Astrocyte of the cerebellum (primary cell): ENCODE results near the gene TBC1D32.
"Not testable (repeated sequence)": the region's sequence is repeated elsewhere in the genome, so short reads cannot be mapped to it uniquely, and the experiment has no call there.

Experiments
- DNase-seq: peaks from one replicate; pipeline ENCODE4 v3.0.0-alpha.2; 2011; ENCODE audit warnings: low read depth
- H3K4me3 ChIP-seq: 2 replicates; pipeline ENCODE4 v1.5.1; 2011; ENCODE audit warnings: mild to moderate bottlenecking, low read depth, low read length, moderate library complexity
- in situ Hi-C: cut with HindIII; loops from 2 replicates; pipeline ENCODE4 v1.10.0; 2017; ENCODE audit warnings: low sequenced_read_pairs
- TF ChIP-seq, protein P1 (sequence below): IDR thresholded peaks from 2 replicates; pipeline ENCODE4 v1.5.1; 2012; ENCODE audit warnings: low read length, low read depth, moderate library complexity, mild to moderate bottlenecking; ENCODE audit errors: missing control alignments

The TBC1D32 gene

DNA sequence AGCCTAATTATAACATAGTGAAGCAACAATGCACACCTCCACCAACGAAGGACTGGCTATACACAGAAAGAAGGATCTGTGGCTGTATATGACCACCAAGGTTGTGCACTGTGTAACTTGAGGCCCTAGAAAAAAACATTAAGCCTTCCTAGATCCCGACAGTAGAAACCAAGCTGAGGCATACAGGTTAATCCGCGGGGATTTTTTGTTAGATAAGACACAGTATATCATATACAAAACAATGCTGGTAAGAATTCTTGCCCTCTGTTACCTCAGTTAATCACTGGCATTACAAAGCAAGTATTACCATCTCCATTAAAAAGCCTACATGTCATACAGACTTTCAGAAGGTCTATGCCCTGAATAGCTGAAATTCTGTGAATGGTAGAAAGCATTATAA lies 228.8 kb downstream of the TBC1D32 start:
- no peak for DNase-seq
- TF ChIP-seq, protein P1, sequence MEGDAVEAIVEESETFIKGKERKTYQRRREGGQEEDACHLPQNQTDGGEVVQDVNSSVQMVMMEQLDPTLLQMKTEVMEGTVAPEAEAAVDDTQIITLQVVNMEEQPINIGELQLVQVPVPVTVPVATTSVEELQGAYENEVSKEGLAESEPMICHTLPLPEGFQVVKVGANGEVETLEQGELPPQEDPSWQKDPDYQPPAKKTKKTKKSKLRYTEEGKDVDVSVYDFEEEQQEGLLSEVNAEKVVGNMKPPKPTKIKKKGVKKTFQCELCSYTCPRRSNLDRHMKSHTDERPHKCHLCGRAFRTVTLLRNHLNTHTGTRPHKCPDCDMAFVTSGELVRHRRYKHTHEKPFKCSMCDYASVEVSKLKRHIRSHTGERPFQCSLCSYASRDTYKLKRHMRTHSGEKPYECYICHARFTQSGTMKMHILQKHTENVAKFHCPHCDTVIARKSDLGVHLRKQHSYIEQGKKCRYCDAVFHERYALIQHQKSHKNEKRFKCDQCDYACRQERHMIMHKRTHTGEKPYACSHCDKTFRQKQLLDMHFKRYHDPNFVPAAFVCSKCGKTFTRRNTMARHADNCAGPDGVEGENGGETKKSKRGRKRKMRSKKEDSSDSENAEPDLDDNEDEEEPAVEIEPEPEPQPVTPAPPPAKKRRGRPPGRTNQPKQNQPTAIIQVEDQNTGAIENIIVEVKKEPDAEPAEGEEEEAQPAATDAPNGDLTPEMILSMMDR, result no peak
- no peak overlapping the region for H3K4me3 ChIP-seq
- in situ Hi-C loops, result no loop called here

DNA sequence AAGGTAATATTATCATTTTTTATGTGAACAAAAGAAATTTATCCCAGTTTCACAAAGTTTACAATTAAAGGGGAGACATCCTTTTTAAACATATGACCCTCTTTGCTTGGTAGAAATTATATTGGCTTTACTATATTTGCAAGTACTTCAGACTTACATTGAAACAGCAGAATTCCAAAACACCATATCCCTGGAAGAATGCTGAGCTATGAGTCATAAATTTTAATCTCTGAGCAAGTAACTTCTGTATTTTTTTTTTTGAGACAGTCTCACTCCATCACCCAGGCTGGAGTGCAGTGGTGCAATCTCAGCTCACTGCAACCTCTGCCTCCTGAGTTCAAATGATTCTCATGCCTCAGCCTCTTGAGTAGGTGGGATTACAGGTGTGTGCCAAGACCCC lies 240.4 kb downstream of the TBC1D32 start:
- DNase-seq, result no peak
- in situ Hi-C loops, result no loop called here
- TF ChIP-seq, protein P1, result no peak
- H3K4me3 ChIP-seq, result no peak overlapping the region

DNA sequence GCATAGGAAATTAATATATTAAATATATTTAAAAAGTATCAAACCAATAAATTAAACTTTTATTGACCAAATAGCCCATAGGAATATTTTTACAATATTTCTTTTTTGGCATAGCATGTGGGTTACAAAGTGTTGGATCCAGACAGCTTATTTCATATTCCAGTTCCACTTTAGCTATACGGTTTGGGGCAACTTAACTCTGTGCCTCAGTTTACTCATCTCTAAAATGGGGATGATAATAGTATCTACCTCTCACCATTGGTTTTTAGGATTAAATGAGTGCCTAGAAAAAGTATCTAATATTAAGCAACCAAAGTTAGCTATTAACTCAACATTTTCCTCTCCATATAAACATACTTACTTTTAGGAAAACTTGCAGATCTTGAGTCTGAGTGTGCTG lies 243.8 kb downstream of the TBC1D32 start:
- no peak overlapping the region for H3K4me3 ChIP-seq
- DNase-seq, result no peak
- TF ChIP-seq, protein P1, result no peak
- in situ Hi-C loops, result no loop called here

DNA sequence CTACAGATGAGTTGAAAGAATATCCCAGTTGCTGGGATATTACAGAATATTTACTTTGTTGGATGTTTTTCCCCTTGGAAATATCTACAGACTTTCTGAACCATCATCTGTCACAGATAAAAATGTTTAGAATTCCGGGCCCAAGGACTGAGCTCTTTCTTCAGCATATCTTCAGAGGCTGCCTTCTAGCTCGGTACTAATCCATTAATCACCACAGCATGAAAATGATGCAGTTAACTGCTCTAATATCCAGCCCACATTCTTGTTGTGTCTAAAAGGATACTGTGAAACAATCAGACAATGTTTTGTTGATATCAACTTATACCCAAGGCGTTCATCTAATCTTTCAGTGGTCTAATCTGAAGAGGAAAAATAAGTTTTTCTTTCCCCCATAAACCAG lies 247.4 kb downstream of the TBC1D32 start:
- in situ Hi-C loops, result no loop called here
- H3K4me3 ChIP-seq, result no peak overlapping the region
- TF ChIP-seq, protein P1, result no peak
- DNase-seq, result no peak

DNA sequence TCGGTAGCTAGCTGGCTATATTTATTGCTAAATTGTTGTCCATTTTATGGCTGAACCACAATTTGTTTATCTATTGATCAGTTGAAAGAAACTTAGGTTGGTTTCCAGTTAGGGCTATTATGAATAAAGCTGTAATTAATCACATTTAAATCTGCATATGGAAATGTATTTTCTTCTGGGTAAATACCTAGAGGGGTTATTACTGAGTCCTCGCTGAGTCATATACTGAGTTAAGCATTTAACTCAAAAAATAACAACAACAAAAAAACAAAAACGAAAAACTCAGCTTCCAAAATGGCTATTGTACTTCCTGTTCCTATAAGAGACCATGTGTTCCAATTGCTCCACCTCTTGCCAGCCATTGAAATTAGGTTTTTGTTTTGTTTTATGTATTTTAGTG lies 258.2 kb downstream of the TBC1D32 start:
- in situ Hi-C loops, result no loop called here
- TF ChIP-seq, protein P1, result no peak
- DNase-seq, result no peak

DNA sequence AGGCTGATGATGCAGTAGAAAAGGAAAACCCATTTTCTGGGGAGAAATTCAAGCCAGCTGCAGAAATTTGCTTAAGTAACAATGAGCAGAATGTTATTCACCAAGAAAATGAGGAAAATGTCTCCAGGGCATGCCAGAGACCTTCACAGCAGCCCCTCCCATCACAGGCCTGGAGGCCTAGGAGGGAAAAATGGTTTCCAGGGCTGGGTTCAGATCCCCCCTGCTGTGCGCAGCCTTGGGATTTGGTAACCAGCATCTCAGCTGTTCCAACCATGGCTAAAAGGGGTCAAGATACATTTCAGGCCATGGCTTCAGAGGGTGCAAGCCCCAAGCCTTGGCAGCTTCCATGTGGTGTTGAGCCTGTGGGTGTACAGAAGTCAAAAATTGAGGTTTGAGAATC lies 265.5 kb downstream of the TBC1D32 start:
- not testable (repeated sequence) for H3K4me3 ChIP-seq, DNase-seq
- in situ Hi-C loops, result loop anchor here (25.0 kb wide), 1 partner anchor 244 kb away; no protein-coding TSS in a partner anchor

More for the DNA sequence above, 258.2 kb downstream of the TBC1D32 start:
- H3K4me3 ChIP-seq, result no peak overlapping the region

DNA sequence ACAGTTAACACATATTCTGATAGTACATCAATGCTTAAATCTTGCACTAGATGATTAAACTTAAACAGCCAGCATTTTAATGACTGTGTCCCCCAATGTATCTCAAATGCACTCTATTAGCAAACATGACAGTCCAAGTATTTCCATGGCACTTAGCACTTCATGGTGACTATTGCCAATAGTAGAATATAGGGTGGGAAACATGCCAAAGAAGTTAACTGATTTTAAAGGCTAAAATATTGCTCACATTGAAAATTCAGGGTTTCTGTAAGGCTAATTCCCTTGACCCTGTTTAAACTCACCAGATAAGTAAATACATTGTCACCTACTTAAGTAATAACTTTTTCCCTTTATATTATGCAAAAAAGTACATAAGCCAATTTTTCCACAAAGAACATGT lies 266.9 kb downstream of the TBC1D32 start:
- TF ChIP-seq, protein P1, result no peak
- in situ Hi-C loops, result loop anchor here (25.0 kb wide), 1 partner anchor 245 kb away; no protein-coding TSS in a partner anchor
- no peak overlapping the region for H3K4me3 ChIP-seq
- DNase-seq, result no peak
